ENCODE measurements around the gene HS6ST3.

The HS6ST3 gene

DNA sequence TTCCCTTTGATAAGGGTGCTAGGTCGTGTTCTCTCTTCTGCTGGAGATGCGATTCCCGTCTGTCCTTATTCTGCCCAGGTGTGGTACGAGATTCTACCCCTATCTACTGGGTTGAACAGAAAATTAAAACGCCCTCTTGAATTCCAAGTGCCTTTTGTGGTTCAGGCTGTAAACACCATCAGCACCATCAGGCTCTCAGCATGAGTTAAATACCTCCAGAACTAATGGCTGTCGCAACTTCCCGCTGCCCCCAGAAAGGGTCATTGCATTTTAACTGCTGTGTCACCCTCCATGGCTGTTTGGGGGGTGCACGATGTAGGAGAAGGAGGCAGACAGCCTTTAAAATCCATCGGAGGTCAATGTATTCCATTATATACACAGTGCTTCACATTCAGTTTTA lies 727.0 kb downstream of the HS6ST3 start:
- Histone ChIP-seq H3K27ac (ENCODE audit: low read length) (no peak overlapping the region), H3K4me3 (ENCODE audit: low read length) (no peak overlapping the region)

DNA sequence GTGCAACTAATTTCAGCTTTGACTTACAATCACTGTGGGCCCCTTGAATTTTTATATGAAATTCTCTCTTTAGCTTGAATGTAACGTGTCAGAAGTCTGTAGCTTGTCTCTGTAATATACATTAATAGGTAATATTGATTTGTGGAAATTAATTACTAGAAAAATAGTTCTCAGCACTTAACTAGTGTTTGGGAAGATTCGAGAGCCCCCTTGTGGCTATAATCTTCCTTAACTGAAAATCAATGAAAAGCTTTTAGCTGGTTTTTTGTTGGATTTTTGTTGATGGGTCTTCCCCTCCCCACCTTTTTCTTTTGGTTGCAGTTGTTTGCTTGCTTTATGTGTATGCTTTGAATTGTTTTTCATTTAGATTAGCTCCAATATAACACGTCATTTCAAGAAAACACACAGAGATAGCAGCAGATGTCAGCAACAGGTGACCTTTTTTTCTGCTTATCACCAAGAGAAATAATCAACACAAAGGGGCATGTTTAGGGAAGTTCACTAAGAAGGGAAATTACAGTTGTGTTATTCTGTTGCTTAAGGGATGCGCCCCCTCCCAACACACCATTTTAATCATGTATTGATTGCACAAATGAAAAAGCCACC lies 727.5 kb downstream of the HS6ST3 start:
- H3K79me2 ChIP-seq (ENCODE audit: low read length) = no peaks in the 10 kb centered on the region

More for the DNA sequence above, 727.0 kb downstream of the HS6ST3 start:
- no peaks in the 10 kb centered on the region for H3K36me3 ChIP-seq (replicated peaks; ENCODE audit: low read depth, low read length)
- no peak overlapping the region for H2AFZ ChIP-seq (ENCODE audit: low read depth, low read length)
- H3K79me2 ChIP-seq (ENCODE audit: low read length) = no peaks in the 10 kb centered on the region
- TF ChIP-seq EZH2phosphoT487 (IDR thresholded peaks at IDR 0.05; ENCODE audit: low read depth) = no peak
- TF ChIP-seq, protein P1, sequence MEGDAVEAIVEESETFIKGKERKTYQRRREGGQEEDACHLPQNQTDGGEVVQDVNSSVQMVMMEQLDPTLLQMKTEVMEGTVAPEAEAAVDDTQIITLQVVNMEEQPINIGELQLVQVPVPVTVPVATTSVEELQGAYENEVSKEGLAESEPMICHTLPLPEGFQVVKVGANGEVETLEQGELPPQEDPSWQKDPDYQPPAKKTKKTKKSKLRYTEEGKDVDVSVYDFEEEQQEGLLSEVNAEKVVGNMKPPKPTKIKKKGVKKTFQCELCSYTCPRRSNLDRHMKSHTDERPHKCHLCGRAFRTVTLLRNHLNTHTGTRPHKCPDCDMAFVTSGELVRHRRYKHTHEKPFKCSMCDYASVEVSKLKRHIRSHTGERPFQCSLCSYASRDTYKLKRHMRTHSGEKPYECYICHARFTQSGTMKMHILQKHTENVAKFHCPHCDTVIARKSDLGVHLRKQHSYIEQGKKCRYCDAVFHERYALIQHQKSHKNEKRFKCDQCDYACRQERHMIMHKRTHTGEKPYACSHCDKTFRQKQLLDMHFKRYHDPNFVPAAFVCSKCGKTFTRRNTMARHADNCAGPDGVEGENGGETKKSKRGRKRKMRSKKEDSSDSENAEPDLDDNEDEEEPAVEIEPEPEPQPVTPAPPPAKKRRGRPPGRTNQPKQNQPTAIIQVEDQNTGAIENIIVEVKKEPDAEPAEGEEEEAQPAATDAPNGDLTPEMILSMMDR (IDR thresholded peaks at IDR 0.05; ENCODE audit: low read depth, low read length) = no peak
- H3K27me3 ChIP-seq (ENCODE audit: low read depth, low read length) = peaks cover 6% of the 10 kb centered on the region
- H3K9ac ChIP-seq (ENCODE audit: low read length) = no peak overlapping the region
- H4K20me1 ChIP-seq (ENCODE audit: insufficient read depth, low read length) = no peaks in the 10 kb centered on the region
- H3K4me1 ChIP-seq (ENCODE audit: low read length) = no peaks in the 10 kb centered on the region
- H3K4me2 ChIP-seq (ENCODE audit: low read length) = no peak overlapping the region
- H3K9me3 ChIP-seq (ENCODE audit: insufficient read depth, low read length) = no peaks in the 10 kb centered on the region

DNA sequence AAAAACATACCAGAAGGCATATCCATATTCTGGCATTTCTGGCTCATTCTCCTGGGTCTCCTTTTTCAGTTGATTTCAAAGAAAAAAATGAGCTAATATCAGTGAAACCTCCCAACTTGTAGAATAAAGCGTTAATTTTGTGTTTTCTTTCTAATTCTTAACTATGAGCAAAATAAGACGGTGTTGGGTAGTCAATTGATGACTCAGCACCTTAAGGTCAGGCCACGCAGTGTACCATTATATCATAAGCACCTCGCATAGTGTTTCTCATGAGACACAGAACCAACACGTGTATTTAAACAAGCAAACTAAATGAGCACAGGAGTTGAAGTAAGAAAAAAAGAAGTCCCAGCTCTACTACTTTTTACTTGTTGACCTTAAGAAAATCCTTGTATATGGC lies 729.5 kb downstream of the HS6ST3 start:
- H3K4me1 ChIP-seq (ENCODE audit: low read length) = peaks cover 6% of the 10 kb centered on the region
- H3K27me3 ChIP-seq (ENCODE audit: low read depth, low read length) = peaks cover 6% of the 10 kb centered on the region
- H4K20me1 ChIP-seq (ENCODE audit: insufficient read depth, low read length) = no peaks in the 10 kb centered on the region
- H3K9ac ChIP-seq (ENCODE audit: low read length) = no peak overlapping the region
- no peak overlapping the region for H3K27ac ChIP-seq (ENCODE audit: low read length)
- no peak overlapping the region for H3K4me2 ChIP-seq (ENCODE audit: low read length)
- no peaks in the 10 kb centered on the region for H3K79me2 ChIP-seq (ENCODE audit: low read length)
- H3K9me3 ChIP-seq (ENCODE audit: insufficient read depth, low read length) = no peaks in the 10 kb centered on the region
- H2AFZ ChIP-seq (ENCODE audit: low read depth, low read length) = no peak overlapping the region
- TF ChIP-seq EZH2phosphoT487 (IDR thresholded peaks at IDR 0.05; ENCODE audit: low read depth) = no peak
- TF ChIP-seq, protein P1 (IDR thresholded peaks at IDR 0.05; ENCODE audit: low read depth, low read length) = no peak
- H3K36me3 ChIP-seq (replicated peaks; ENCODE audit: low read depth, low read length) = no peaks in the 10 kb centered on the region
- no peak overlapping the region for H3K4me3 ChIP-seq (ENCODE audit: low read length)

More for the DNA sequence above, 727.5 kb downstream of the HS6ST3 start:
- H3K4me2 ChIP-seq (ENCODE audit: low read length) = no peak overlapping the region
- H2AFZ ChIP-seq (ENCODE audit: low read depth, low read length) = no peak overlapping the region
- no peak for TF ChIP-seq EZH2phosphoT487 (IDR thresholded peaks at IDR 0.05; ENCODE audit: low read depth)
- TF ChIP-seq, protein P1 (IDR thresholded peaks at IDR 0.05; ENCODE audit: low read depth, low read length) = peak; percentile 79
- H4K20me1 ChIP-seq (ENCODE audit: insufficient read depth, low read length) = no peaks in the 10 kb centered on the region
- H3K27ac ChIP-seq (ENCODE audit: low read length) = no peak overlapping the region
- H3K9ac ChIP-seq (ENCODE audit: low read length) = no peak overlapping the region
- H3K36me3 ChIP-seq (replicated peaks; ENCODE audit: low read depth, low read length) = no peaks in the 10 kb centered on the region
- no peak overlapping the region for H3K4me3 ChIP-seq (ENCODE audit: low read length)
- H3K9me3 ChIP-seq (ENCODE audit: insufficient read depth, low read length) = no peaks in the 10 kb centered on the region
- H3K27me3 ChIP-seq (ENCODE audit: low read depth, low read length) = peaks cover 6% of the 10 kb centered on the region
- peaks cover 2% of the 10 kb centered on the region for H3K4me1 ChIP-seq (ENCODE audit: low read length)

DNA sequence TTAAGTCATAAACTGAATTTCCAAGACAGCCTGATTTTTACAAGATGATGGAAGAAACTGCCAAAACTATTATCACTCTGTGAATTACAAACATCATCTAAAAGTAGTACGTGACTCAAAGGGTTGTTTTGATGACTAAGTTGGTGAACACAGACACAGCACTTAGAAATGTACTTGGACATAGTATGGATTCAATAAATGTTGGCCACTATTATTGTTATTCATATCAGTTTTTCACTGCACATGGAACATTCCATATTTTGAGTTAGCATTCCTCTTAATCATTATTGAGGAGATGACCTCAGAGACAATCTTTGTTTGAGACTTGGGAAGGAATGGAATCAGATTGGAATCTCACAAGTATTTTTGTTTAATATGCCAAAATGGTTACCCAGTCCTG lies 731.5 kb downstream of the HS6ST3 start:
- Histone ChIP-seq H3K9ac (ENCODE audit: low read length) (no peak overlapping the region), H4K20me1 (ENCODE audit: insufficient read depth, low read length) (no peaks in the 10 kb centered on the region), H2AFZ (ENCODE audit: low read depth, low read length) (no peak overlapping the region), H3K27me3 (ENCODE audit: low read depth, low read length) (peaks cover 6% of the 10 kb centered on the region), H3K4me3 (ENCODE audit: low read length) (no peak overlapping the region), H3K4me2 (ENCODE audit: low read length) (no peak overlapping the region), H3K79me2 (ENCODE audit: low read length) (no peaks in the 10 kb centered on the region), H3K36me3 (replicated peaks; ENCODE audit: low read depth, low read length) (no peaks in the 10 kb centered on the region), H3K4me1 (ENCODE audit: low read length) (peaks cover 6% of the 10 kb centered on the region), H3K9me3 (ENCODE audit: insufficient read depth, low read length) (no peaks in the 10 kb centered on the region), H3K27ac (ENCODE audit: low read length) (no peak overlapping the region)
- TF ChIP-seq EZH2phosphoT487 (IDR thresholded peaks at IDR 0.05; ENCODE audit: low read depth) = no peak
- TF ChIP-seq, protein P1 (IDR thresholded peaks at IDR 0.05; ENCODE audit: low read depth, low read length) = no peak

Measured in OCI-LY3 (cell line).